ENCODE results near the gene SLC5A11.

The SLC5A11 gene

DNA sequence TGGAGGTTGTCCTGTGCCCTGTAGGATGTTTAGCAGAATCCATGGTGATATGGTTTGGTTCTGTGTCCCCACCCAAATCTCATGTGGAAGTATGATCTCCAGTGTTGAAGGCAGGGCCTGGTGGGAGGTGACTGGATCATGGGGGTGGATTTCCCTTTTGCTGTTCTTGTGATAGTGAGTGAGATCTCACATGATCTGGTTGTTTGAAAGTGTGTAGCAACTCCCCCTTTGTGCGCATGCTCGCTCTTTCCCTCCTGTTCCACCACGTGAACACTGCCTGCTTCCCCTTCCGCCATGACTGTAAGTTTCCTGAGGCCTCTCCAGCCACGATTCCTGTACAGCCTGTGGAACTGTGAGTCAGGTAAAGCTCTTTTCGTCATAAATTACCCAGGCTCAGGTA lies 107.5 kb downstream of the SLC5A11 start:
- TF ChIP-seq TAF1 (IDR thresholded peaks at IDR 0.05; ENCODE audit: low read depth), result no peak
- TF ChIP-seq RAD21 (IDR thresholded peaks at IDR 0.05; ENCODE audit: low read depth), result no peak
- TF ChIP-seq, protein P1, sequence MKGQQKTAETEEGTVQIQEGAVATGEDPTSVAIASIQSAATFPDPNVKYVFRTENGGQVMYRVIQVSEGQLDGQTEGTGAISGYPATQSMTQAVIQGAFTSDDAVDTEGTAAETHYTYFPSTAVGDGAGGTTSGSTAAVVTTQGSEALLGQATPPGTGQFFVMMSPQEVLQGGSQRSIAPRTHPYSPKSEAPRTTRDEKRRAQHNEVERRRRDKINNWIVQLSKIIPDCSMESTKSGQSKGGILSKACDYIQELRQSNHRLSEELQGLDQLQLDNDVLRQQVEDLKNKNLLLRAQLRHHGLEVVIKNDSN (IDR thresholded peaks at IDR 0.05), result no peak
- TF ChIP-seq FOXM1 (IDR thresholded peaks at IDR 0.05; ENCODE audit: borderline replicate concordance, low read depth), result no peak
- no peak for TF ChIP-seq EGR1 (IDR thresholded peaks at IDR 0.05)
- TF ChIP-seq, protein P2, sequence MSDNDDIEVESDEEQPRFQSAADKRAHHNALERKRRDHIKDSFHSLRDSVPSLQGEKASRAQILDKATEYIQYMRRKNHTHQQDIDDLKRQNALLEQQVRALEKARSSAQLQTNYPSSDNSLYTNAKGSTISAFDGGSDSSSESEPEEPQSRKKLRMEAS (IDR thresholded peaks at IDR 0.05), result no peak
- TF ChIP-seq TCF12 (IDR thresholded peaks at IDR 0.05; ENCODE audit: low read depth), result no peak
- no peak for TF ChIP-seq NFIC (IDR thresholded peaks at IDR 0.05)
- TF ChIP-seq ZBTB7A (IDR thresholded peaks at IDR 0.05; ENCODE audit: low read depth), result no peak
- no peak for TF ChIP-seq CREB1 (IDR thresholded peaks at IDR 0.05; ENCODE audit: low read depth)
- TF ChIP-seq EP300 (IDR thresholded peaks at IDR 0.05; ENCODE audit: borderline replicate concordance), result no peak
- TF ChIP-seq CEBPB (IDR thresholded peaks at IDR 0.05), result no peak
- TF ChIP-seq, protein P3, sequence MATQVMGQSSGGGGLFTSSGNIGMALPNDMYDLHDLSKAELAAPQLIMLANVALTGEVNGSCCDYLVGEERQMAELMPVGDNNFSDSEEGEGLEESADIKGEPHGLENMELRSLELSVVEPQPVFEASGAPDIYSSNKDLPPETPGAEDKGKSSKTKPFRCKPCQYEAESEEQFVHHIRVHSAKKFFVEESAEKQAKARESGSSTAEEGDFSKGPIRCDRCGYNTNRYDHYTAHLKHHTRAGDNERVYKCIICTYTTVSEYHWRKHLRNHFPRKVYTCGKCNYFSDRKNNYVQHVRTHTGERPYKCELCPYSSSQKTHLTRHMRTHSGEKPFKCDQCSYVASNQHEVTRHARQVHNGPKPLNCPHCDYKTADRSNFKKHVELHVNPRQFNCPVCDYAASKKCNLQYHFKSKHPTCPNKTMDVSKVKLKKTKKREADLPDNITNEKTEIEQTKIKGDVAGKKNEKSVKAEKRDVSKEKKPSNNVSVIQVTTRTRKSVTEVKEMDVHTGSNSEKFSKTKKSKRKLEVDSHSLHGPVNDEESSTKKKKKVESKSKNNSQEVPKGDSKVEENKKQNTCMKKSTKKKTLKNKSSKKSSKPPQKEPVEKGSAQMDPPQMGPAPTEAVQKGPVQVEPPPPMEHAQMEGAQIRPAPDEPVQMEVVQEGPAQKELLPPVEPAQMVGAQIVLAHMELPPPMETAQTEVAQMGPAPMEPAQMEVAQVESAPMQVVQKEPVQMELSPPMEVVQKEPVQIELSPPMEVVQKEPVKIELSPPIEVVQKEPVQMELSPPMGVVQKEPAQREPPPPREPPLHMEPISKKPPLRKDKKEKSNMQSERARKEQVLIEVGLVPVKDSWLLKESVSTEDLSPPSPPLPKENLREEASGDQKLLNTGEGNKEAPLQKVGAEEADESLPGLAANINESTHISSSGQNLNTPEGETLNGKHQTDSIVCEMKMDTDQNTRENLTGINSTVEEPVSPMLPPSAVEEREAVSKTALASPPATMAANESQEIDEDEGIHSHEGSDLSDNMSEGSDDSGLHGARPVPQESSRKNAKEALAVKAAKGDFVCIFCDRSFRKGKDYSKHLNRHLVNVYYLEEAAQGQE (IDR thresholded peaks at IDR 0.05; ENCODE audit: low read depth), result no peak
- TF ChIP-seq YY1 (IDR thresholded peaks at IDR 0.05; ENCODE audit: low read depth), result no peak
- TF ChIP-seq TEAD4 (IDR thresholded peaks at IDR 0.05), result no peak

DNA sequence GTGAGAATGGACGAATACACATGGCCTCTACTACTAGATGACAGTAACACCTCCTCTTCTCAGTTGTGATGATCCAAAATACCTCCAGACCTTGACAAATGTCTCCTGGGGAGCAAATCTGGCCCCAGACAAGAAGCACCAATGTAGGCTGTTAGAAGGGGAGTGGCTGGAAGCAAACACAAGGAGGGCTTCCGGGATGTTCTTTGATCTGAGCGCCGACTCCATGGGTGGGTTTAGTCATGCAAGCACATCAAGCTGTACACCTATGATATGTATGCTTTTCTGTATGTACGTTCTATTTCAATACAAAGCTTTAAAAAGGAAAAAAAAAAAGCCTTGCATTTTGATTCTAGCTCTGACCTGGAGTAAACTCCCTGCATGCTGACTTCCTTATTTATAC lies 108.0 kb downstream of the SLC5A11 start:
- TF ChIP-seq, protein P3 (IDR thresholded peaks at IDR 0.05; ENCODE audit: low read depth), result no peak
- TF ChIP-seq, protein P1 (IDR thresholded peaks at IDR 0.05), result no peak
- TF ChIP-seq EP300 (IDR thresholded peaks at IDR 0.05; ENCODE audit: borderline replicate concordance) (no peak), CEBPB (IDR thresholded peaks at IDR 0.05) (no peak), TAF1 (IDR thresholded peaks at IDR 0.05; ENCODE audit: low read depth) (no peak), ZBTB7A (IDR thresholded peaks at IDR 0.05; ENCODE audit: low read depth) (no peak), FOXM1 (IDR thresholded peaks at IDR 0.05; ENCODE audit: borderline replicate concordance, low read depth) (no peak), YY1 (IDR thresholded peaks at IDR 0.05; ENCODE audit: low read depth) (no peak), TEAD4 (IDR thresholded peaks at IDR 0.05) (no peak), RAD21 (IDR thresholded peaks at IDR 0.05; ENCODE audit: low read depth) (no peak), TCF12 (IDR thresholded peaks at IDR 0.05; ENCODE audit: low read depth) (no peak), CREB1 (IDR thresholded peaks at IDR 0.05; ENCODE audit: low read depth) (no peak), NFIC (IDR thresholded peaks at IDR 0.05) (no peak), EGR1 (IDR thresholded peaks at IDR 0.05) (no peak)
- TF ChIP-seq, protein P2 (IDR thresholded peaks at IDR 0.05), result no peak

DNA sequence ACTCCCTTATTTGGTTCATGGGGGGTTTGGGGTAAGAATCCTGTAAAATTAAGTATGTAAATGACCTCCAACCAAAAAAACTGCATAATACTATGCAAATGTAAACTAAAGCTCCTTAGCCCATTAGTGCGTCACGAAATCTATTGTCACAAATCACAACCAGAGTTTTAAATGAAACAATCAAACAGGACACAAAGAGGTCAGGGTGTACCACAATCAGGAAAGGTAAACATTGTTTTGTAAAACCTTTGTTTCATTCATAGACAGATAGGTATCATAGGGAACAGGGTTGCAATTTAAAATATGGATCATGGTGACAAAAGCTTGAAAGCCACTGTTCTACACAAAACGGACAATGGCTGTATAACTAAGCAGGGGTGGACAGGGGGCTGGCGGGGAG lies 108.4 kb downstream of the SLC5A11 start:
- no peak for TF ChIP-seq TAF1 (IDR thresholded peaks at IDR 0.05; ENCODE audit: low read depth)
- TF ChIP-seq, protein P2 (IDR thresholded peaks at IDR 0.05), result no peak

DNA sequence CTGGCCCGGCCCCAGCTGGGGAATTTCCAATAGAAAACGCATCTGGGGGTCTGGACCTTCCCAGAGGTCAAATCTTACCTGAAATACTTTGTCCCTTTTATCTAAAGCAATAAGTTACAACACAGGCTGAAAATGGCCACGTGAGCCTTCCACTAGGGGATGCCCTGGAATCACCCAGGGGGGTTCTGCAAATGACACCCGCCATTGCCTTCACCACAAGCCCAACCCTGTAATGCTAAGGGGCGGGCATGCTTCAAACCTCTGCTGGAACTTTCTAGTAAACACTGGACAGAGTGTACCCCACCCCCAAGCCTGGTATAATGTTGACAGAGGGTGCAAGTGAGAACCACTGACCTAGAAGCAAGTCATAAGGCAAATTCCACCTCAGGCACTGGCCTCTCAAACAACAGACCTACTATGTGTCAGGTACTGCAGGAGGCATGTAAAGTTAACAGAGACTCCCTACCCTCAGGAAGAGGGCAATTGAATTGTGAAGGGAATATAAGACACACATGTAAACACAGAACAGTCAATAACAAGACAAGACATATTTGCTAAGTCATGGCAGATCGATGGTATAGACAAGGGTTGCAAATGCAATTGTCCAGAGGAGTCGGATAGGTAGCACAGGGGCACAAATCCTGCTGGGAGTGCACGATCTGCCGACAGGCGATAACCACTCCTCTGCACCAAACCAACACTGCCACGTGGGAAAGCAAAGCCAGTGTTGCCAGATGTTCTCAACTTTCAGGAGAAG lies 110.4 kb downstream of the SLC5A11 start:
- TF ChIP-seq YY1 (IDR thresholded peaks at IDR 0.05; ENCODE audit: low read depth), result no peak
- TF ChIP-seq CEBPB (IDR thresholded peaks at IDR 0.05), result no peak
- TF ChIP-seq TAF1 (IDR thresholded peaks at IDR 0.05; ENCODE audit: low read depth), result no peak
- TF ChIP-seq EGR1 (IDR thresholded peaks at IDR 0.05), result no peak
- TF ChIP-seq EP300 (IDR thresholded peaks at IDR 0.05; ENCODE audit: borderline replicate concordance), result no peak
- no peak for TF ChIP-seq CREB1 (IDR thresholded peaks at IDR 0.05; ENCODE audit: low read depth)
- no peak for TF ChIP-seq ZBTB7A (IDR thresholded peaks at IDR 0.05; ENCODE audit: low read depth)
- TF ChIP-seq TCF12 (IDR thresholded peaks at IDR 0.05; ENCODE audit: low read depth), result no peak
- TF ChIP-seq, protein P2 (IDR thresholded peaks at IDR 0.05), result no peak
- TF ChIP-seq FOXM1 (IDR thresholded peaks at IDR 0.05; ENCODE audit: borderline replicate concordance, low read depth), result no peak
- TF ChIP-seq TEAD4 (IDR thresholded peaks at IDR 0.05), result no peak
- TF ChIP-seq, protein P3 (IDR thresholded peaks at IDR 0.05; ENCODE audit: low read depth), result no peak
- TF ChIP-seq RAD21 (IDR thresholded peaks at IDR 0.05; ENCODE audit: low read depth), result no peak

Measured in Ishikawa (cell line).